Stimulated activated CD8-positive, alpha-beta memory T cell treated with anti-CD3 and anti-CD28 coated beads, Interleukin-2, amount 100 ng/mL, for 48 hours (primary cell): ENCODE results near the gene CDH8.
"Not testable (repeated sequence)": the region's sequence is repeated elsewhere in the genome, so short reads cannot be mapped to it uniquely, and the experiment has no call there.

ENCODE experiments used
- DNase-seq, 2 donors: peaks; one replicate each; pipeline ENCODE4 v3.0.0-alpha.2; 2020; ENCODE audit warnings: low read depth in 2 of 2

The CDH8 gene

DNA sequence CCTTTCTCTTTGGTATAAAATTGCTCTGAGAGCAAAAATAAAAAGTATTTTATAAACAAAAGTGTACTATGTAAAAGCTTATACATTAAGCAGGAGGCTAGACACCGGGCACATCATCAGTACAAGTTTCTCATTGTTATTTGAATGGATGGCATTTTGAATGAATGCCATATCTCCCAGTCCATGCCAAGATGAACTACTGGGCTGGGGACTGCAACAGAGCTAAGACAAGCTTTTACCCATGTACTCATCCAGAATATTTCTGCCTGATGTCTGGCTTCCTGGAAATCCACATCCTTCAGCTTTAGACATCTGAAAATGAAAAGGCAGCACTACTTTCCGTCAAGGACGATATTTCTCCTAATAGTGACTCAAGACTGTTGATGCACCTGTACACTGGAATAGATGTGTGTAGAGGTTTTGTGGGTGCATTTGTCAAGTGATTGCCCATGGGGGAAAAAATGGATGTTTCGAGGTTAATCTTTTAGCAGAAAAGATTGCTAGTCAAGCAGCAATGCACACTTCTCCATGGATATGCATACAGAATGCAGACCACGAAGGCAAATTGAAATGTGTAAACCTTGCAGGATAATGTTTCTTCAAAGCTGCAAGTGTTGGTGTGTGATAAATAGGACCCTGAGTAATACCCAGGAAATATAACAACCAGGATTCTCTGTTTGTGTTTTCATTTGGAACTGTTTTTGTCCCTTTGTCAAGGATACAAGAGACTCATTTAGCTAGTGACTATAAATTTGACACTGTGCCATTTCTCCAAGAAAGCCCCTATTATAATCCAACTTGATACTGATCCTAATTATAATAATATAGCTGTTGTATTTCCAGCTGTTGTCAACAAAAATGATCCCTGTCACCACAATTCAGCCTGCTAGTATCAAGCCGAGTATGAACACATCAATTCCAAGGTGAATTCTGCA, 173.8 kb downstream of the CDH8 start:
- DNase-seq = no peak

GRCh38 chr16:61858988-61859387, 177.2 kb downstream of the CDH8 start:
- no peak for DNase-seq

DNA sequence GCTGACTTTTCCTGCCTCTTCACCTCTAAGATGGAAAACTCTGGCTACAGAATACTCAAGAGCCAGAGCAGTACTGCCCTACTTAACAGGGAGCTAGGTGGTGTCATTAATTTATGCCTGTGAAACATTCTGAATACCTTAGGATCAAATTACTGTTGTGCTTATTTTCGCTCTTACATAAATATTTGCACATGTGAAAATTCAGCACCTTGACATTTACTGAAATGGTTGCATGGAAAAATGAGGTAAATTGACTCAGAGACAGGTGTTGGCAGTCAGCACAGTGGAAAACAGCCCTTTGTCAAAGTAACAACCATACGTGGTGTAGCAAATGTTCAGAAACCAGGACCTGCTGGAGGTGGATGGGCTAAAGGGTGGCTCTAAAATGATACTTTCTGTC, 193.6 kb downstream of the CDH8 start:
- DNase-seq = no peak

GRCh38 chr16:61836804-61837393, 199.3 kb downstream of the CDH8 start:
- DNase-seq = no peak

DNA sequence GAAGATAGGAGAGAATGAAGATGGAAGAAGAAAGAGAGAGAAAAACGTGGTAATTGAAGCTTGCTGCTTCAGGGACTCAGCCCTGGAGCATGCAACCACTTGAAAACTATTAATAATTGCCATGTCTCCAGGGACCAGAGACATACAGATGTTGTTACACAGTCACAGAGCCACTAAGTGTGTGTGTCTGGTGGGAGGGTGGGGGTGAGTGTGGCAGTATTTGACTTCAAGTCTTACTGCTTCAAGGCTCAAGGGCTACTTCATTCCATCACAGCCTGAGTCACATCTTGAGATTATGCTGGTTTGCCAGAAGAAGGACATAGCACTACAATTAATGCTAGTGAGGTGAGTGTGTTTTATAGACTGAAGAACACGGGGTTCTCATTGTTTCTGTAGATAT, 202.2 kb downstream of the CDH8 start:
- DNase-seq = no peak

DNA sequence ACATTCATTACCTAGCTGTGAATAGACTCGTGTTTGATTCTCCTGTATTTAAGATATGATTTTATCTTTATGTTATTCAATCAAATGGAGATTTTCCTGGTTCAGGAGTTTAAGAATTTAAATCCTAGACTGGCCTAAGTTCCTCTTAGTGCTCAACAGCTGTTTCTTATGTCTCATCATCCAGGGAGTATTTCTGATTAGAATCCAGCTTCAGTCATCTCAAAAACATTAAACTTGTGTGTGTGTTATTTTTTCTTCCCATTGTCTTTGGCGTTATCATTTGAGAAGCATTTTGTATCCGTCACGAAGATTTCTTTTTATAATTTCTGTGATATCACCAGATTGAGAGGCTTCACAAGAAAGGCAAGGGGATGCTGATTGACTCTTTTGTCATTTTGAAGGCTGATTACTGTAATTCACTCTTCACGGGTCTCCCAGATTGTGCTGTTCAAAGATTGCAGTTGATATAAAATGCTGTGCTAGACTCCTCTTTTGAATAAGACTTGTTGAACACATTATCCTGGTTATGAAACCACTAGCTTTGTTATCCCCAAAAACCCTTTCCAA, 204.8 kb downstream of the CDH8 start:
- DNase-seq = no peak

DNA sequence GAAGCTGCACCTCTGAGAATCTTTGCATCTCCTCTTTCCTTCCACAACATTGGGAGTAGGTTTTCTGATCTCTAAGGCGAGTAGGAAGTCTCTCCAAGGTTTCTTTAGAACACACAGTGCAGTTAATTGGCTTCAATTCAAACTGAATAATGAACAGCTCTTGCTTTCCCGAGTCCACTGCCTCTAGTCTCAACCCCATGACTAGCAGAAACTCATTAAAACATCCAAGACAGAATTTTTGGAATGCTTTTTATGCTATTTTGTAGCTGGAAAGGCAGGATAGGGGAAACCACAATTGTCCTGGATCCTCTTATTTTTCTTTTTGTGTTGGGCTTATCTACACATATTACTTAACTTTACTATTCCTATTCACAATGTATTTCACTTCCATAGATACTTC, 206.6 kb downstream of the CDH8 start:
- no peak for DNase-seq

DNA sequence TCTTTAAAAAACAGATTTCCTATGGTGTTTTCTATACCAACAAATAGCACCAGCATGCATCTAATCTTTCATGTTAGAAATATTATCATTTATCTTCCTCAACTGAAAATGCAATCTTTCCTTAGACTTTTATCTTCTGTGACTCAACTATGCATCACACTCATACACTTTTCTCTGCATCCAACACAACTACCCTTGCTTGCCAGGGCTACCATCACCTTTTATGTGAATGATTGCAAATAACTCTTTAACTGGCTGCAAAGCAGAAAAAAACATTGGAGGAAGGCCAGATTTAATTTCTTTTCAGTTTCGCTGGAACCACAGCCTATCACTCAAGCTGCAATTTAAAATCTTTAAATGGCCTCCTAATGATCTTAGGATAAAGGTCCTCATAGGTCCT, 212.9 kb downstream of the CDH8 start:
- no peak for DNase-seq

DNA sequence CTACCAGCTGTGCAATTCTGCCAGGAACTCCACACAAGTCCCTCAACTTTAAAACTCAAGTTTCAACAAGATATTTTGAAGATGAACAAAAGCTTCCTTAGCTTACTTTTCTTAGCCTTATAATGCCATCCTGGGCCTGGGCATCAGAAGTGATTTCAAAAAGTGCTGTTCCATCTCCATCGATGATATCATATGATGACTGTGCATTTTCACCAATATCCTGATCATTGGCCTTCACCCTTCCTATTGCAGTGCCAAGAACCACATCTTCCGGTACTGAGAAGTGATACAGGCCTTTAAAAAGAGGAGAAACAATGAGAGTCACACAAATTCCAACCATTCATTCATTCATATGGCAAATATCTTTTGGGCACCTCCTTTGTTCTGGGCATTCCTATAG, 215.4 kb downstream of the CDH8 start:
- DNase-seq = no peak

- DNase-seq = no peak
Observed at GRCh38 chr16:61820398-61820797, 215.8 kb downstream of the CDH8 start.

GRCh38 chr16:61818850-61819249, 217.4 kb downstream of the CDH8 start:
- no peak for DNase-seq

GRCh38 chr16:61817583-61818278, 218.5 kb downstream of the CDH8 start:
- no peak for DNase-seq

- no peak for DNase-seq
Observed at GRCh38 chr16:61814726-61815347, 221.4 kb downstream of the CDH8 start.

DNA sequence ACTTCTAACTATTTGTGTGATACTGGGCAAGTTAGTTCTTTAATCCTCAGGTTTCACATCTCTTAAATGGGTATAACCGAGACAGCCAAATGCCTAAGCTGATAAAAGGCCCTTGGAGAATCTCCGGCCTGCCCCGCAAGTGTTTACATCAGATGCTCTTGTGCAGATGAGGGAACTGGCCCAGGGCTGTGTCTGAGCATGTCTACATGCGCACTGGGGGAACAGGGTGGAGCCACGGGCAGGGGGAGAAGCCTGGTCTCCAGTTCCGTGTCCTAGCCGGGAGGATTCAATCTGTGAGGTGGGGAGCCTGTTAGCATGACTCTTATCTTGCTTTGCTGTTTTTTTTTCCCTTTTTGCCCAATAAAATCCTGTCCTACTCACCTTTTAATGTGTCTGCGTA, 222.9 kb downstream of the CDH8 start:
- no peak for DNase-seq

DNA sequence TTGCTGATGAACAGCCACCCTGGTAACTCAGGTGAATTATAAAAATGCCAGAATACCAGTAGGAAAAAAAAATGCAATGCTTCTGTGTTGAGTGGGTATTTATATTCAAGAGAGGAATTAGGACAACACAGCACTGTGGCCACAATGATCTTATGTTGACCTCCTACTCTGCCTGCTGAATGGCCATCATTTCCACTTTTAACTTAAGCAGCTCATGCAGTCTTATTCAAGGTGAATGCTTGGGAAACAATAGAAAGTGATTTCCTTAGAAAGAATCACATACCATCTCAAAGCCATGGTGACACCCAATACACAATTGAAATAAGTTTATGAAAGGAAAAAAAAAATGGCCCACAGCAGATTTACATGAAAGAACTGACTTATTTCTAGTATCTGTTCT, 224.0 kb downstream of the CDH8 start:
- no peak for DNase-seq

GRCh38 chr16:61807551-61807950, 228.7 kb downstream of the CDH8 start:
- no peak for DNase-seq

GRCh38 chr16:61801217-61801616, 235.0 kb downstream of the CDH8 start:
- DNase-seq = not testable (repeated sequence)

DNA sequence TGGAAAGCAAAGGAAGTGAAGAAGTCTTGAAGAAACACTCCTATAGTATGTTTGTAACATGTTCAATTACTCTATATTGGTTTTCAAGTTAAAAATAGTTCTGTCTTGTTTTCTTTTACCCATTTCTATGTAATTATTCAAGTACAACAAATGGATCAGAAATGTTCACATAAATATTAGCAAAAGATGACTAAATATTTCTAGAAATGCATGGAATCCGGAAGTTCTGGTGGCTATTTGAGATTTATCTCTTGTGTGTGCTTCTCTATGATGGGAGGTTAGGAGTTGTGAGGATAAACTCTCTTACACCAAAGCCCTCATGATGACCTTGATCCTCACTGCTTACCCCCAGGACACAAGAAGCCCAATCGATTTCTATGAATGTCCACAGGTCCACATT, 237.5 kb downstream of the CDH8 start:
- DNase-seq = no peak

GRCh38 chr16:61797961-61798507, 238.2 kb downstream of the CDH8 start:
- DNase-seq = no peak

DNA sequence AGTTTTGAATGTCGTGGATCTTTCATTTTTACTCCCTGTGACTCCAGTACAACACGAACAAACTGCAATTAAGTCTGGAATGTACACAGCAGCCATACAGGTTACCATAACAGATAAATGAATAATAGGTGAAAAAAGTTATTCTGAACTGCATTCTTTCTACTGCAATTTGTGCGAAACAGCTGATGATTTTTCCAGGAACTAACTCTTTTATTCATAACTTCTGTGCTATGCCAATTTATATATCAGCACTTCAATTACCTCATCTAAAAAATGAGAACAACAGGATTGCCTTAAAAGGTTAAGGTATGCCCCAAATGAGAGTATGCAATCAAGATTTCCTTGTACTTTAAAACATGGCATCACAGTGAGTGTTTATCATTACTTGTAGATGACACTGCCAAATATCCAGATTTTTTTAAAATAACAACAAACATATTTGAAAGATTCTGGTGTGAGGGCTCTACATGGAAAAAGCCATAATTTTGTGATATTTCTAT, 238.9 kb downstream of the CDH8 start:
- DNase-seq = no peak

DNA sequence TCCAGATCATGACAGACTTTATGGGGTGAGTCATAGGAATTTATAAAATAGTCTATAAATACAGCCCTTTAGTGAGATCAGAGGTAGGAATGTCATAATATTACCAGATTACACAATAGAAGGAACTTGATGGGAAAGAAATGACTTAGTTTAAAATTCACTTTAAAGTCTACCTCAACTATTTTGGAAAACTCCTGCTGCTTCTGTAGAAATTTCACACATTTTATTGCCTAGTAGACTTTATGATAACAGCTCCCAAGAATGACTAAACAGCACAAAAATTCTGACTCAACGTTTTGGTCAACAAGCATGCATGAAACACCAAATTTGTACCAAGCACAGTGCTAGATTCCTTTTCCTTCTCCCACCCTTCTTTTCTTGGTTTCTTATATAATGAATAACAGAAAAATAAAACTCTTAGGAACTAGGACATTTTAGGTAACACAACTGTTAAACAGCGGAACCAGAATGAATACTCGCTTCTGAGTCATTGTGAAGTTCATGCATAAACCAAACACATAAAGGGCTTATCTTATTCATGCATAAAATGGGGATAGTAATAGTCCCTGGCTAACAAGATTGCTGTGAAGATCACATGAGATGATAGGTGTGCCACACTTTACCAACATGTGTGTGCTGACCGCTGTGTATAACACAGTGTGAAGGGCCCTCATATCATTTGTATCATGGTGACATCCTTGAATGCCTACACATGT, 243.9 kb downstream of the CDH8 start:
- no peak for DNase-seq
